Mesenteric fat pad (tissue), 1 donor: ENCODE data around the gene WSB2. TPM values are rescaled to one million over a fixed set of nuclear protein-coding genes. Genes with fewer than 3 reads are reported as not detected.
A peak's percentile ranks its signal among the peaks of the same experiment; 100 is the strongest.
"Not testable (repeated sequence)": the region's sequence is repeated elsewhere in the genome, so short reads cannot be mapped to it uniquely, and the experiment has no call there.

Source experiments
- DNase-seq: peaks from one replicate; pipeline ENCODE4 v3.0.0-alpha.2; 2020; ENCODE audit warnings: low spot score
- total RNA-seq: library from RNA; stranded (reverse); fragmentation: NEBNext Ultra II Directional; extraction: Animal tissue kit (Norgen Biotek cat#: 25700); gene quantifications from one replicate; pipeline ENCODE4 v1.2.1, GENCODE V29; 2021
- donor health status: DM: yes; HTN: yes; CAD: no.

Gene WSB2
- total RNA-seq, 1 donor from 2014 or later = 122 TPM

DNA sequence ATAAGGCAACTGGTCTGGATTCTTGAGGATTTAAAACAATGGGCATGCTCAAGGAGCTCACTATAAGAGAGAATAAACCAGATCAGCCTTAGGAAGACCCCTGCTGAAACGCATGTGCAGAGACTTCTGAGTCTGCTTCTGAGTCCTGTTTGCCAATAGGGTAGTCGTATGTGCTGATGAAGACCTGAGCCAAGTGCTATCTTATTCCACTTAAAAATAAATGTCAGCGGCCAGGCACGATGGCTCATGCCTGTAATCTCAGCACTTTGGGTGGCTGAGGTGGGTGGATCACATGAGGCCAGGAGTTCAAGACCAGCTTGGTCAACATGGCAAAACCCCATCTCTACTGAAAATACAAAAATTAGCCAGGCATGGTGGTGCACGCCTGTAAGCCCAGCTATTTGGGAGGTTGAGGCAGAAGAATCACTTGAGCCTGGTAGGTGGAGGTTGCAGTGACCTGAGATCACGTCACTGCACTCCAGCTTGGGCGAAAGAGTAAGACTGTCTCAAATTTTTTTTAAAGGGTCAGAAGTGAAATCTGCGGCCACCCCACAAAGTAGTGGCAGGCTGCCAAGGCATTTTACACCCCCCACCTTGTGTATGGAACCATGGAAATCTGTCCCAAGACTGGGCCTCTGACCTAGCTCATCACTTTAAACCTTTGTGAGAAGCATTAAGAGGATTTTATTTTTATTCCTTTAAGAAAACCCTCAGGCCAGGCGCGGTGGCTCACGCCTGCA is 24.1 kb downstream of the WSB2 start:
- DNase-seq = no peak

DNA sequence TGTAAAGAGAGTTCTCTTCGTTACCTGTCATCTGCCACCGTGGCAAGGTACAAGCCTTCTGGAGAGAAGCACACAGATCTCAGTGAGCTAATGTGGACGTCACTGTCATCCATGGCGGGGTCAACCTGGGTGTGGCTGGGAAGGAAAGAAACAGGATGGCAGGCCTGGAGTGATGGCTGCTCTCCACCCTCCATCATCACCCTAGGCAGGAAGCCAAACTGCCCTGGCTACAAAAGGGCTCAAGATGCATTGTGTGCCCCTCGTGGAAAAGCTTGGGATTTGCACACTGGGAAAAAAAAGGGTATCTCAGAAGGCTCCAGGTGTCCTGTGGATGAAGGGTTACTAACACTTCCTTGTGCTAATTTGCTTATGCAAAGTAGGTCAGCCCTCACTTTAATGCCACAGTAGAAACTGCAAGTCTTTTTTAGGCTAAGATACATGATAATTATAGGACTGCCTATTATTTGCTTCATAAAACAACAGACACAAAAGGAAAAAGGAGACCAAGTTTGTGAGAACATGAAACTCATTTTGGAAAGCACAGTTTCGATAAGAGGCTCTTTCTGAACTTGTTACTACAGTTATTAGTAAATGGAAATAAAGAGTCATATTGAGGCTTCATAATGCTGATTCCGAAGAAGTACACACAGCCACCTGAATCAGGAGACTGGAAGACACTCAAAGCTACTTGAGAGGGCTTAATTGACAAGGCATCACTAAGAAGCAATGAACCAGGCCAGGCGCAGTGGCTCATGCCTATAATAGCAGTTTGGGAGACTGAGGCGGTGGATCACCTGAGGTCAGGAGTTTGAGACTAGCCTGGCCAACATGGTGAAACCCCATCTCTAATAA is 25.6 kb downstream of the WSB2 start:
- DNase-seq = no peak

DNA sequence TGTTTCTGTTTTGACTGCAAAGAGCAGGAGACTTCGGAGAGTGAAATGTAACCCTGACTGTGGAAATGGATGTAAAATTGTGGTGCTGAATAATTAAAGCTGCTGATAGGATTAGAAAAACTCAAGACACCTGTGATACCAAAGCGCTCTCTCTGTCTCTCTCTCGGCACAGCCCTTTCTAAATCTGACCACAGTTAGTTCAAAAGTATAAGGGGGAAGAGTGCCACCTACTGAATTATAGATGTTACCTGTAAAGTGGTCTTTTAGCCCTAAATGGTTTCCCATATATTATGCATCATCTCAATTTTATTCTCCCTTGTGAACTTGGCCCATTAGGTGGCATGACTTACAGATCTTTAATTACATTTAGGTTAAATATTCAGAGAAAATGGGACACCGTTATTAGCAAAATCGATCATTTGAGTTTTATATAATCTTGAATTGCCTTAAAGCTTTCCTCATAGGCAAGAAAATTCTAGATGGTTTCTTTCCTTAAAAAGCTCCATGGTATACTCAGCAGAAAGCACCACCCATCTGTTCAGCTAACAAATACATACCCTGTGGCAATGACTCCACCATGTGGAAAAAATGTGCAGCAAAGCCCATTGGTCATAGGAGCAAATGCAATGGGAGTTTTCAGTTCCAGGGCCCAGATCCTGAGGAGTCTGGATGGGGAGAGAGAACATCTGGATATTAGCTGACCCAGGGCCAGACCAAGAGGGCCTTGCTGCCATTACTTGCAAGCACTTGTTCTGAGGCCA is 26.4 kb downstream of the WSB2 start:
- no peak for DNase-seq

DNA sequence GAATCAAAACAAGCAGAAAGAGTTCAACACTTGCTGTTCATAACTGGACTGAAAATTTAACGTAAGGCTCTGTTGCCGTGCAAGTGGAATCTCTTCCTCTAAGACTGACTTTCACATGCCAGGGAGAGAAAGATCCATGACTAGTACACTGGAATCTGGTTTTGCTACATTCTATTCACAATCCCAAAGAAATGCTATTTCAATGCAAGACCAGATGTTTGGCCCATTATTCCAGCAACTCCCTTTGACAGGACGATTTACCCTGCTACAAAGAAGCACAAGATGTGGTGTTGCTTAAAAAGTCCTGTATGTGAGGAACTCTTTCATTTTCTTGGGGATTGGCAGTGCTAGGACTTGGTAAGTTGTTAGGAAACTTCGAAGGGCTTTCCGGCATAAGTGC is 27.1 kb downstream of the WSB2 start:
- DNase-seq = no peak

GRCh38 chr12:118033323-118033722 is 27.7 kb downstream of the WSB2 start:
- no peak for DNase-seq

DNA sequence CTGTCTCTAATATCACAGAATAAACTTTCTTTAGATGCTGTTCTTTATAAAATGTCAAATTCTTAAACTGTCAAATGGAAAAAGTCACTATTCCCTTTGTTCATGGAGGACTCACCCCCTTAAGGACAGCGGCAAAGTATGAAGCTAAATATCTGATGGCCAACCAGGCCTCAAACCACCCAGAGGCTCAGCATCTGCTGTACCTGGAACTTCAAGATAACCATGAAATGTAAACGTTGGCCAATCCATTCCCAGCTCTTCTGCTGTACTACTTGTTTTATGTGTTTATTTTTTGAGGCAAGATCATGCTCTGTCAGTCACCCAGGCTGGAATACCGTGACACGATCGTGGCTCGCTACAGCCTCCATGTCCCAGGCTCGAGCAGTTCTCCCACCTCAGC is 28.8 kb downstream of the WSB2 start:
- no peak for DNase-seq

- DNase-seq = no peak
Observed at GRCh38 chr12:118029166-118029565, 31.8 kb downstream of the WSB2 start.

- DNase-seq = no peak
Observed at GRCh38 chr12:118025168-118025567, 35.8 kb downstream of the WSB2 start.

GRCh38 chr12:118023301-118023860 is 37.6 kb downstream of the WSB2 start:
- no peak for DNase-seq

DNA sequence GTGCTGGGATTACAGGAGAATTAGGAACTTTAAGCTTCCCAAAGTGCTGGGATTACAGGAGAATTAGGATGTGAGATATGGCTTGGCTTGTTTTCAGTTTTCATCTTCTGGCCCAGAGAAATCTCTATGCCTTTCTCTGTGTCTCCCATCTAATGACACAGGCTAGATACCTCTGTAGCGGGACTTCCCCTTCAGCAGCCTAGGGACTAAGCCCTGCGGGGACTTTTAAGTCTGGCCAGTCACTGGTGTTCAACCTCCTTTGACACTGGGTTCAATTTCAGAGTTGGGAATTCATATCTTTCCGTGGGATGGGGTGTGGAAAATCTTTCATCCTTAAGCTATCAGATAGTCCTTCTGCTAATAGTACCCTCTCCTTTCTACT is 38.3 kb downstream of the WSB2 start:
- DNase-seq = no peak

DNA sequence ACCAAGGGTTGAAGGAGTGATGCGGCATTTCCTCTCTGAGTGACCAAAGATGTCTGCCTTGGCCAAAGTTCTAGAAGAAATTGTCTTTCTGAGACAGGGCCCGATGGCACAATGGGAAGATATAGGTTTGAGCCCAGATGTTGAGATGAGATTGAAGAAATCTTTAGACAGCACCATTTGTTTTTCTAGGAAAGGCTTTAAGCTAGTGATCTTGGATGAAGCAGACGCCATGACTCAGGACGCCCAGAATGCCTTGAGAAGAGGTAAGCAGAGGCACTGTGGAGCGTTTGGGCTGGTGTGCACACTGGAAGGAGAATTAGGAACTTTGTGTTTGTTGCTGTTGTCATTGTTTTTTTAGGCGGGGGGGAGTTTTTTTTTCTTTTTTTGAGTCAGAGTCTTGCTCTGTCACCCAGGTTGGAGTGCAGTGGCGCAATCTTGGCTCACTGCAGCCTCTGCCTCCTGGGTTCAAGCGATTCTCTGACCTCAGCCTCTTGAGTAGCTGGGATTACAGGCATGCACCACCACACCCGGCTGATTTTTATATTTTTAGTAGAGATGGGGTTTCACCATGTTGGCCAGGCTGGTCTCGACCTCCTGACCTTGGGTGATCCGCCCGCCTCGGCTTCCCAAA is 38.8 kb downstream of the WSB2 start:
- DNase-seq = not testable (repeated sequence)

GRCh38 chr12:118020036-118020435 is 40.9 kb downstream of the WSB2 start:
- DNase-seq = no peak

GRCh38 chr12:118017926-118018325 is 43.1 kb downstream of the WSB2 start:
- no peak for DNase-seq

DNA sequence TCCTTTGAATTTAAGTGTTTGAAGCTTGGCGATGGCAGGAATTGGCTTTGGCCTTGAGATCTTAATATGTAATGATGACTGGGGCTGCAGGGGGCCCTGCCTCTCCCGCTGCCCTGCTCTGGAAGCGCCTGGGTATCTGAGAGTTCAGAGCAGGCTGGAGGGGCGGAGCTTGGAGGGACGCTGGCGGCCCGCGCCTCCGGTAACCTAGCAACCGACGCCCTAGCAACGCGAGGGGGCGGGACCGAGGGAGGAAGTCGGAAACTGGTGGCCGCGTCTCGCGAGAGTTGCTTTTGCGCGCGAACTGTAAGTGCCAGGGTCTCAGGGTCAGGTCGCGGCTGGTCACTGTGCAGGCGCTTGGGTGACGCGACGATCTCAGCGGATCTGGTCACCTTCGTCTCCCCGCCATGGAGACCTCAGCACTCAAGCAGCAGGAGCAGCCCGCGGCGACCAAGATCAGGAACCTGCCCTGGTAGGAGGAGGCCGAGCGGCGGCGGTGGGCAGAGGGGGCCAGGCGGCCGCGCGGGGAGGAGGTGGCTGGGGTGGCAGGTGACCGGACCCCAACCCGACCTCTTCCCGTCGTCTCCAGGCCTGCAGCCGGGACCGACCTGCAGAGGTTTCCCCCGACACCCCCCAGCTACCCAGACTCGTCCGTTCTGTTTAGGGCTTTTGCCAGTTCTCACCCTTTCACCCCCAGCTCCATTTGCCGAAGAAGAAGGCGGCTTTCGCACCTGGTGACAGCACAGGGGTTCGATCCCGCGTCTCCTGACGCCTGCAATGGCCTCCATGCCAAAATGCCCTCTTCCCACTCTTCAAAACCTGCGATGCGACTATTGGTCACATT is 44.3 kb downstream of the WSB2 start, which contains the start of gene RFC5:
Gene RFC5 (plus strand): TSS at position 280 of the 841 bp plus-strand sequence. CDS start 125 bp downstream, at position 405.
- peak; percentile 99 for DNase-seq

DNA sequence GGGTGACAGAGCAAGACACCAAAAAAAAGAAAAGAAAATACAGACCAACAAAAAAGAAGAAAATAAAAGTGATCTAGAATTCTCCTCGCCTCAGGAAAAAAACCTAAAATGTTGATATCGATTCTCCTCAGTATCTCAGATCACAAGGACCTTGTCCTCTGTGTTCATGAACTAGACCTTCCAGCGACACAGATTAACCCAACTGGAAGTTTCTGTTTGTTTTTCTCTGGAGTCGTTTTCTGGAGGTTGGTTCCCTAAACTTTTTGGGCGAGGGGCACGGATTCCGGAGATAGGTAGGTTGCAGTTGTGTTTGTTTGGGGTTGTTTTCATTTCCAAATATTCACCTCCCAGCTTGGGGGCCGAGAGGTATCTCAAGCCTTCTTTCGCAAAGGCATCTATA is 45.0 kb downstream of the WSB2 start:
- DNase-seq = no peak

DNA sequence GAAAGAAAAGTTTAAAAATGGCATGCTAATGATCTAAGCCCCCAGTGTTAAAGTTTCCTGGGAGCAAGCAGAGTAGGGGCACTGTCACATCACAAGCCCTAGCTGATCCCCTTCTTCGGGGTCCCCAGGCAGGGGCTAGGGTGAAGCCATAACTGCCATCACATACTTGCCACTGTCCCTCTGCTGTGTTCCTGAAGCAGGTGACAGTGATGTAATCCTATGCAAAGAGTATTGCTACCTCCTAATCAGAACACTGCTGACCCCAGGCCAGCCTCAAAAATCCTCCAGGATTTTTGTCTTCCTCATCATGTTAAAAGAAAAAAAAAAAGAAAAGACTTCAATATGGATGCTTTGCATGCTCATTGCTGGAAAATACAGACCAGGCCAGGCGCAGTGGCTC is 45.7 kb downstream of the WSB2 start:
- no peak for DNase-seq

- DNase-seq = no peak
Observed at GRCh38 chr12:118013283-118013682, 47.7 kb downstream of the WSB2 start.

DNA sequence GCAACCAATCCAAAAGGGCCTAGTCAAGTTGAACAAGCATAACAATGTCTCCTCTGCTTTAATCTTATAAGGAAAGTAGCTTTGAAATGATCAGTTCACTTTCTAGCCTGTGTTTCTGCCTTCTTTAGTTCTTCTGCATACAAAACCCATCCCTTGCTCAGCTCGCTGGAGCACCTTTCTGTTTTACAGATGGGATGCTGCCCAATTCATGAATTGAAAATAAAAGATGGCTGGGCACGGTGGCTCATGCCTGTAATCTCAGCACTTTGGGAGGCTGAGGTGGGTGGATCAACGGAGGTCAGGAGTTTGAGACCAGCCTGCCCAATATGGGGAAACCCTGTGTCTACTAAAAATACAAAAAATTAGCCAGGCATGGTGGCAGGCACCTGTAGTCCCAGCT is 49.0 kb downstream of the WSB2 start:
- no peak for DNase-seq

GRCh38 chr12:118011377-118011776 is 49.6 kb downstream of the WSB2 start:
- DNase-seq = no peak

- DNase-seq = no peak
Observed at GRCh38 chr12:118010903-118011302, 50.1 kb downstream of the WSB2 start.
